RPMI7951 (cell line): ENCODE results near the gene CD24. TPM values are rescaled to one million over a fixed set of nuclear protein-coding genes. Genes with fewer than 3 reads are reported as not detected.

Experiments
- DNase-seq: peaks from one replicate; pipeline ENCODE4 v3.0.0-alpha.2; 2012; ENCODE audit warnings: low read depth
- total RNA-seq: library from RNA; depleted of rRNA; stranded (reverse); fragments of >200 nt; shearing (Covaris generic); gene quantifications from 2 replicates; pipeline ENCODE4 v1.2.3, GENCODE V29; 2014; rRNA removed

The CD24 gene
- total RNA-seq, 1 experiment from 2014 or later = 0.72 TPM

DNA sequence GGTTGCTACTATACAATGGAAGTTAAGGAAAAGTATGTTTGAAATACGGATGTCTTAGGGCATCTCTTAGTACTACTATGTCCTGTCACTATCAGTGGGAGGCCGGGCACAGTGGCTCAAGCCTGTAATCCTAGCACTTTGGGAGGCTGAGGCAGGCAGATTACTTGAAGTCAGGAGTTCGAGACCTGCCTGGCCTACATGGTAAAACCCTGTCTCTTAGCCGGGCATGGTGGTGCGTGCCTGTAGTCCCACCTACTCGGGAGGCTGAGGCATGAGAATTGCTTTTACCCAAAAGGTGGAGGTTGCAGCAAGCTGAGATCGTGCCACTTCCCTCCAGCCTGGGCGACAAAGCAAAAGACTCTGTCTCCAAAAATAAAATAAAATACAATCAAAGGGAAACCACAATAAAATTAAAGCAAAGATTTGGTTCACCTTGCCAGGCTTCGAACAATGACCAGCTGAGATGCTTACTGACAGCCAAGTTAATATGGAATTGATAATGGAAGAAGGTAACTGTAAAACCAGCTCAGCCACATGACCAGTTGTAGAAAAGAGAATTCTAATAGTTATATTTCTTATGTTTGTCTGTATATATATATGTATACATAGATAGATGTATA lies 6.5 kb downstream of the CD24 start:
- DNase-seq = no peak

DNA sequence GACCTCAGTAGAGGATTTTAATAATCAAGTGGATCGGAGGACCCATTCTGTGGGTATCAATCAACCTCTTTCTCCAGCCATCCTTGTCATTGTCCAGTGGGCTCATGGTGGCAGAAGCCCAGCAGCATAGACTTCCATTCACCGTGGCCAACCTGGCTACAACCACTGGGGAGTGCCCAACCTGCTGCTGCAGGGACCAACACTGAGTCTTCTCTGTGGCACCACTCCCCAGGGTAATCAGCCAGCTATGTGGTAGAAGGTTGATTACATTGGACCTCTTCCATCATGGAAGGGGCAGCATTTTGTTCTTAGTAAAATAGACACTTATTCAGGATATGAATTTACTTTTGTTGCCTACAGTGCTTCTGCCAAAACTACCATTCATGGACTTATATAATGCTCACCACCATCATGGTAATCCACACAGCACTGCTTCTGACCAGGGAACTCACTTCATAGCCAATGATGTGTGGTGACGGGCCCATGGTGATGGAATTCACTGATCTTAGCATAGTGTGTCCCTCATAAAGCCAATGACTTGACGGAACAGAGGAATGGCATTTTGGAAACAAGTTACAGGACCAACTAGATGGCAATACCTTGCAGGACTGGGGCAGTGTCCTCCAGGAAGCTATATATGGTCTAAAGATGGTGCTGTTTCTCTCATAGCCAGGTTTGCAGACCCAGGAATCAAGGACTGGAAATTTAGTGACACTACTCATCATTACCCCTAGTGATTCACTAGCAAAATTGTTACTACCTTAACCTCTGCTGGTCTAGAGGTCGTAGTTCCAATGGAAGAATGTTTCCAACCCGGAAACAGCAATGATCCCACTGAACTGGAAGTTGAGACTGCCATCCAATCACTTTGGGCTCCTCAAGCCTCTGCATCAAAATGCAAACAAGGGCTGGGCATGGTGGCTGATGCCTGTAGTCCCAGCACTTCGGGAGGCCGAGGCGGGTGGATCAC lies 7.6 kb downstream of the CD24 start:
- no peak for DNase-seq

DNA sequence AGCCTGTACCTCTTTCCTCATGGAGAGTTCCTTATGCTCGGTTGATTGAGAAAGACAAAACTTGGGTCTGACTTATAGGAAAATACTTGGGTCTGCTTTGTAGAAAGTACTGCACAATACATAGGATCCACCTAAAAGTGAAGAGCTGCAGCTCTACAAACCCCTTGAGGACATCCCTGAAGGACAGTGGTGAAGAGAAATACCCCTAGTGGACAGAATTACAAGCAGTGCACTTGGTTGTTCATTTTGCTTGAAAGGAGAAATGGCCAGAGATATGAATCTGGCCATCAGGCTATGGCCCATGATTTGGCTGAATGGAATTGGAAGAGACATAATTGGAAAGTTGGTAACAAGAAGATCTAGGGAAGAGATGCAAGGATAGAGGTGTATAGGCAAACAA lies 8.3 kb downstream of the CD24 start:
- DNase-seq = no peak

GRCh38 chr6:106964954-106965353 lies 9.6 kb downstream of the CD24 start:
- no peak for DNase-seq

DNA sequence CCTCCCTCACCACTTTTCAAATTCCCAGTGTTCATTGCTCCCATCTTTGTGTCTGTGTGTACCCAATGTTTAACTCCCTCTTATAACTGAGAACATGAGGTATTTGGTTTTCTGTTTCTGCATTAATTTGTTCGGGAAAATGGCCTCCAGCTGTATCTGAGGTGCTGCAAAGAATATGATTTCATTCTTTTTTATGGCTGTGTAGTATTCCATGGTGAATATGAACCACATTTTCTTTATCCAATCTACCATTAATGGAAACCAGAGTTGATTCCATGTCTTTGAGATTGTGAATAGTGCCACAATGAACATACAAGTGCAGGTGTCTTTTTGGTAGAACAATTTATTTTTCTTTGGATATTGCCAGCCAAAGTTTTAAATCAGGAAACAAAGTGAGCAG lies 10.4 kb downstream of the CD24 start:
- no peak for DNase-seq

GRCh38 chr6:106963544-106963943 lies 11.0 kb downstream of the CD24 start:
- no peak for DNase-seq

DNA sequence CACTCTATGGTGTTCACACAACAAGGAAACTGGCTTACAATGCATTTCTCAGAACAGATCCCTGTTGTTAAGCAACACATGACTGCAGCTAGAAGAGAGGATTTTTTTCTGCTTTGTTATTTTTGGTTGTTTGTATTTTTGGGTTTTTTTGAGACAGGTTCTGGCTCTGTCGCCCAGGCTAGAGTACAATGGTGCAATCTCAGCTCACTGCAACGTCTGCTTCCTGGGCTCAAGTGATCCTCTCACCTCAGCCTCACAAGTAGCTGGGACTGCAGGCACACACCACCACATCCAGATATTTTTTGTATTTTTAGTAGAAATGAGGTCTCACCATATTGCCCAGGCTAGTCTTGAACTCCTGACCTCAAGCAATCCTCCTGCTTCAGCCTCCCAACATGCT lies 12.7 kb downstream of the CD24 start:
- no peak for DNase-seq

- no peak for DNase-seq
Measured at GRCh38 chr6:106961136-106961535, 13.4 kb downstream of the CD24 start.

DNA sequence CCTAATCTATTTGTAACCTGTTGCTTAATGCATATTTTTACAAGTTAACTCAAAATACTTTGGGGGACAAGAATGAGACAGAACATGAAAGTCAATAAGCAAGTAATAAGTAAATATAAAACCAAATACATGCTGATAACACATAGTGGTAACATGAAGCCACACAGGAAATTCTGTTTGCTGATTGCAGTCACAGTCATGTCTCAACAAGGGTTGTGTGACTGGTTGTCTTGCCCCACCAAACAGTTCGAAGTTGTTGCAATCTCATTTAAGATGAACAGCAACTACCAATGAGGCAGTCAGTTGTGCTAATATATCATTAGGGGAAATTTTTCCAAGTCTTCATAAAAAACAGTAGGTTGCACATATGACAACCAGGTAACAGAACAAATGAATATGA lies 14.5 kb downstream of the CD24 start:
- no peak for DNase-seq

DNA sequence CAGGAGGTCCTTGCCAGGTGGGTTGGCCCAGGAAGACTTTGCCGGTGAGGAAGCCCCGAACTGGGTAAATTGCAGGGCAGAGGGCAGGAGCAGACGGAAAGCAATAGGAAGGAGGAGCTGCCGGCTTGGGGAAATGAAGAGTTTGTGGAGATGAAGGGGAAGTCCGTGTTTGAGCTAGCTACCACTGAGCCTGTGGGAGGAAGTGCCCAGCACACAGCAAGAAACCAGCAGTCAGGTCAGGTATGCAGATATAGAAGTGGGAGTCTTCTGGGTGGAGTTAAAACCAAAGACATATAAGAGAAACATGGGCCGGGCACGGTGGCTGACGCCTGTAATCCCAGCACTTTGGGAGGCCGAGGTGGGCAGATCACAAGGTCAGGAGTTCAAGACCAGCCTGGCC lies 34.7 kb downstream of the CD24 start:
- no peak for DNase-seq

DNA sequence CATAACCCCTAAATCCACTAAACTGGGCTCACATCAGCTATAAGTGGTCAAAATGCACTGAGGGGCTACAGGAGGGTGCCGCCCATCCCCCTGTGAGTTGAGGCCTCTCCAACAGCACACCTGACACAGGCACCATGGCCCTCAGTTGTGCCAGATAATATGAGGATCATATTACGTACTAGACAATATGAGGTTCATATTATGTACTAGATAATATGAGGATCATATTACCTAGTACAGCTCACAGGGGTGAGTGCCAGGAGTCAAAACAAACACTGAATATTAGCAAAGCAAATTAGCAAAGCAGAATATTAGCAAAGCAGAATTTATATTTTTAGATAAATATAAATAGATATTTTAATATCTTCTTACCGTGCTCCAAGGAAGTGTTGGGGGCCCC lies 35.3 kb downstream of the CD24 start:
- no peak for DNase-seq

- DNase-seq = peak; percentile 39
Measured at GRCh38 chr6:106927531-106928398, 46.8 kb downstream of the CD24 start.

GRCh38 chr6:106925948-106926347 lies 48.6 kb downstream of the CD24 start:
- no peak for DNase-seq

DNA sequence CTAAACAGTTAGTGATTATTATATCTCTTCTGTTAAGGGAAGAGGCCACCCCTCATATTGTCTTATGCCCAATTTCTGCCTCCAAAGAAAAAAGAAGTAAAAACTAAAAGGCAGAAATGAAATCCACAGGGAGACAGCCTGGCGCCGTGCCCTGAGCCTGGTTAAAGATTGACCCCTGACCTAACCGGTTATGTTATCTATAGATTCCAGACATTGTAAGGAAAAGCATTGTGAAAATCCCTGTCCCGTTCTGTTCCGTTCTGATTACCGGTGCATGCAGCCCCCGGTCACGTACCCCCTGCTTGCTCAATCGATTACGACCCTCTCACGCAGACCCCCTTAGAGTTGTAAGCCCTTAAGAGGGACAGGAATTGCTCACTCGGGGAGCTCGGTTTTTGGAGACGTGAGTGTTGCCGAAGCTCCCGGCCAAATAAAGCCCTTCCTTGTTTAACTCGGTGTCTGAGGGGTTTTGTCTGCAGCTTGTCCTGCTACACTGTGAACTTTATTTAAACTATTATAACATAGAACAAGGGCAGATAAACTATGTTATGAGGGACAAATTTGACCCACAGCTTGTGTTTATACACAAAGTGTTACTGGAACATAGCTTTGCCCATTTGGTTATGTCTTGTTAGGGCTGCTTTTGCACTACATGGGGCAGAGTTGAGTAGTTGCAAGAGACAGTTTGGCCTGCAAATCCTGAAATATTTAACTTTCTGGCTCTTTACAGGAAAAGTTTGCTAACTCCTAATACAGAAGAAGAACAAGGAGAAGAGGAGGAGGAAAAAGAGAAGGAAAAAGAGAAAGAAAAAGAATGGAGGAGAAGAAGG lies 49.6 kb downstream of the CD24 start:
- no peak for DNase-seq

DNA sequence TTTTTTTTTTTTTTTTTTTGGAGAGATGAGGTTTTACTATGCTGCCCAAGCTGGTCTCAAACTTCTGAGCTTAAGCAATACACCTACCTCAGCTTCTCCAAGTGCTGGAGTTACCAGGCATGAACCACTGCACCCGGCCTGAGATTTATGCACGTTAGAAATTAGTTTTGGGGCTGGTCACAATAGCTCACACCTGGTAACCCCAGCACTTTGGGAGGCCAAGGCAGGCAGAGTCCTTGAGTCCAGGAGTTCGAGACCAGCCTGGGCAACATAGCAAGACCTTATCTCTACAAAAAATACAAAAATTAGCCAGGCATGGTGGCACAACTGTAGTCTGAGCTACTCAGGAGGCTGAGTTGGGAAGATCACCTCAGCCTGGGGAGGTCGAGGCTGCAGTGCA lies 51.9 kb downstream of the CD24 start:
- DNase-seq = no peak

Other genes starting within 250 kb of the CD24 start
- gene MTRES1, start 53.5 kb upstream of the CD24 start, total RNA-seq = 25.7 and 32.8 TPM in 2 replicates
- gene BEND3, start 140.8 kb upstream of the CD24 start, total RNA-seq = 0.98 and 1.1 TPM in 2 replicates